Measurements from ENCODE around the gene GTF2F1.
"Not testable (repeated sequence)": the region's sequence is repeated elsewhere in the genome, so short reads cannot be mapped to it uniquely, and the experiment has no call there.

GTF2F1 gene

GRCh38 chr19:6393074-6393982, at the start of gene GTF2F1:
Gene GTF2F1, minus strand, starts transcription at chr19:6393164. Its CDS starts 169 bp downstream, at chr19:6392995.
- DNase-seq: peak; percentile 96

DNA sequence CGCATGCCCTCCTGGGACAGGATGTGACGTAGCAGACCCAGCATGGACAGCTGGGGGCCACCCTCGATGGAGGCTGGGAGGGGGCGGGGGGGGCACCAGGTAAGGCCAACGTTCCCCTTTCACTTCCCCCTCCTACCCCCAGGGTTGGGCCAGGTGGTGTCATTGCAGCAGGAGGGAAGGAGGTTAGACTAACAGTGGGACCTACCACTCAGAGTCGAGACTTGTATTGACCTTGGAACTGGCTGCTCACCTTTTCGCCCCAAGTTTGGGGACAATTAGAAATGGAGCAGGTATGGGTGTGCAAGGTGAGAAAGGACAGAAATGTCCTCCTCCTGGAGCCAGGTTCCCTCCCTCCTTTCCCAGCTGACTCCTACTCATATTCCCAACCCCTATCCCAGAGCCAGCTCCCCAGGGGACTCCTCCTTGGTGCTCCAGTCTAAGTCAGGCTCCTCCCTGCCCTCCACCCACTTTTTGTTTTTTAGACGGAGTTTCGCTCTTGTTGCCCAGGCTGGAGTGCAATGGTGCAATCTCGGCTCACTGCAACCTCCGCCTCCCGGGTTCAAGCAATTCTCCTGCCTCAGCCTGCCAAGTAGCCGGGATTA, 49.2 kb upstream of the GTF2F1 start:
- DNase-seq: no peak

DNA sequence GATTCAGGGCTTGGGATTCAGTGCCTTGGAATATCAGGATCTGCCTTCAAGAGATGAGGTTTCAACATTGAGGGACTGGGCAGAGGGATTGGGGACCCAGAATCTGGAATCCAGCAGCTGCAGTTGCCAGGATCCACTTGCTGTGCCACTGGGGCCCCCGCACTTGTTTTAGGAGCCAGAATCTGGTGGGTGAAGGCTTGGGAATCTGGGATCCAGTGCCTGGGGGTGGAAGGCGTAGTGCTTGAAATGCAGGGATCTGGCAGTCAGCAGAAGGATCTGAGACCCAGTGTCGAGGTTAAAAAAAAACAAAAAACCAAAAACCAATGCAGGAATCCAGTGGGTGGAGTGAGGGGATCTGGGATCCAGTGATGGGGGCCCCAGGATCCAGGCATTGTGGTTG, 47.9 kb upstream of the GTF2F1 start:
- DNase-seq: no peak

GRCh38 chr19:6439743-6440142, 46.8 kb upstream of the GTF2F1 start:
- no peak for DNase-seq

- DNase-seq: no peak
These were observed 40.7 kb upstream of the GTF2F1 start, which contains the start of gene SLC25A41 for GRCh38 chr19:6433663-6434062. Gene SLC25A41, minus strand, starts transcription at chr19:6433763. Its CDS starts 70 bp downstream, at chr19:6433693.

DNA sequence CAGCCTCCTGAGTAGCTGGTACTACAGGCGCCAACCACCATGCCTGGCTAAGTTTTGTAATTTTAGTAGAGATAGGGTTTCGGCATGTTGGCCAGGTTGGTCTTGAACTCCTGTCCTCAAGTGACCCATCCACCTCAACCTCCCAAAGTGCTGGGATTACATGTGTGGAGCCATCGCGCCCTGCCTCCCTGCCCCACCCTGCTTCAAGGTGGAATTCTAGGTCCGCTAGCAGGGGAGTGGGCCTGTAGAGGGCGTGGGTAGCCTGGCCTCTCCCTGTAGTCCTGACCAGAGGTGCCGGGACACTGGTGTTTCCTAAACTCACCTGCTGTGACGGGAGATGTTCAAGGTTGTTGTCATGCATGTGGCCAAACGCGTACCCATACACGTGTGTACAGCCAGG, 40.2 kb upstream of the GTF2F1 start:
- no peak for DNase-seq

- no peak for DNase-seq
These were observed 38.9 kb upstream of the GTF2F1 start for GRCh38 chr19:6431891-6432290.

GRCh38 chr19:6429419-6430221, 36.7 kb upstream of the GTF2F1 start:
- DNase-seq: no peak

DNA sequence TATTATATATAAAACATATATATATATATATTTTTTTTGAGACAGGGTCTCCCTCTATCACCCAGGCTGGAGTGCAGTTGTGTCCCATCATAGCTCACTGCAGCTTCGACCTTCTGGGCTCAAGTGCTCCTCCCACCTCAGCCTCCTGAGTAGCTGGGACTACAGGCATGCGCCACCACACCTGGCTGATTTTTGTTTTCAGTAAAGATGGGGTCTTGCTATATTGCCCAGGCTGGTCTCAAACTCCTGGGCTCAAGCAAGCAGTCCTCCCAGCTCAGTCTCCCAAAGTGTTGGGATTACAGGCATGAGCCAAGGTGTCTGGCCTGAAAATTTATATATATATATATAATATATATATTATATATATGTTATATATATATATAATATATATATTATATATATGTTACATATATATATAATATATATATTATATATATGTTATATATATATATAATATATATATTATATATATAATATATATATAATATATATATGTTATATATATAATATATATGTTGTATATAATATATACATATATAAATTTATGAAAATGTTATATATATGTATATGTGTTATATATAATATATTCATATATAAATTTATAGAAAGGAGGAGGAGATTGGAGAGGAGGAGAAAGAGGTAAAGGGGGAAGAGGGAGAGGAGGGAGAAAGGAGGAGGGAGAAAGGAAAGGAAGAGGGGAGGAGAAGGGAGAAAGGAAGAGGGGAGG, 35.9 kb upstream of the GTF2F1 start:
- DNase-seq: not testable (repeated sequence)

DNA sequence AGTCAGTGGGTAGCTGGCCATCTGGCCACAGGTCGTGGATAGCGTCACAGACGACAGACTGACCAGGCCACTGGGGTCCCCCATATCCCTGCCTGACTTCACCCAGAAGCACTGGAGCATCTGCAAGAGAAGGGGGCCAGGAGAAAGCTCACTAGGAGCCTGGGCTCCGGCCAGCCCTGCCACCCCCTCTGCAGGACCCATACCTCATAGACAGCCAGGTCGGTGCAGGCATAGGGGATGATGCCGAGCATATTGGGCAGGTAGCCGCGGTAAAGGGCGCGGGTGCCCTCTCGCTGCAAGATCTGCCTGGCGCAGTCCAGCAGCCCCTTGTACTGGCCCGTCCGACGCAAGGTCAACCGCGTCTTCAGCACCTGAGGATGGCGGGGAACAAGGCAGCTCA, 34.2 kb upstream of the GTF2F1 start:
- DNase-seq: no peak

GRCh38 chr19:6425732-6426620, 33.0 kb upstream of the GTF2F1 start:
- no peak for DNase-seq

DNA sequence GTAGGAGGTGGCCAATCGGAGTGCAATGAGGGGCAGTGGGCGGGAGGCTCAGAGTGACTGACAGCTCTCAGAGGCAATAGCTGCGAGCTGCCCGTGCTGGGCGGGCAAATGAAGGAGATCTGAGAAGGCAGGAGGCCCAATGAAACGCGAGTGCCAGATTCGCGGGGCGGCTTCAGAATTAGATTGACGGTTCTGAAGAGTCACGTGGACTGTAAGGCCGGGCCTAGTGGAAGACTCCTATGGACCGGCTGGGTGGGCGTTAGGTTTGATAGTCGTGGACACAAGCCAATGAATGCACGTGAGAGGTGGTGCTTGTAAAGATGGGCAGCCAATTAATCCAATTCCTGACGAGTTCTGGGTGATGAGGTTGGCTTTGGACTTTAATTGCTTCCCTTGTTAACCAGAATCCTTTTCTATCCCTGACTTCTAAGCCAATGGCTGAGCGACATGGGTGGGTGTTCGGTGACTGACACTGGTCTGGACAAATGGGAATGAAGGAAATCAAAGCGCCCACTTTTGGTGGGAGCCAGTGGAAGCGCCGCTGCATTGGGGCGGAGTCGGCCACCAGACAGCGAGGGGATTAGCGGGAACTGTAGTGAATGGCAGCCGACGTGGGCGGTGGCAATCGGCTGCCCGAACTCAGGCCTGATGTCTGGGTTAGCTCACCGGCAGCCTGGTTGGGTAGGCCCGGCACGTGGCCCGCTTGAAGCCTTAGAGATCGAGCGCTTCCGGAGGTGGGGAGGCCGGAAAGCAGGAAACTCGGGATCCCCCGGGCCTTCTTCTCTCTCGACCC, 32.2 kb upstream of the GTF2F1 start:
- DNase-seq: peak; percentile 100

DNA sequence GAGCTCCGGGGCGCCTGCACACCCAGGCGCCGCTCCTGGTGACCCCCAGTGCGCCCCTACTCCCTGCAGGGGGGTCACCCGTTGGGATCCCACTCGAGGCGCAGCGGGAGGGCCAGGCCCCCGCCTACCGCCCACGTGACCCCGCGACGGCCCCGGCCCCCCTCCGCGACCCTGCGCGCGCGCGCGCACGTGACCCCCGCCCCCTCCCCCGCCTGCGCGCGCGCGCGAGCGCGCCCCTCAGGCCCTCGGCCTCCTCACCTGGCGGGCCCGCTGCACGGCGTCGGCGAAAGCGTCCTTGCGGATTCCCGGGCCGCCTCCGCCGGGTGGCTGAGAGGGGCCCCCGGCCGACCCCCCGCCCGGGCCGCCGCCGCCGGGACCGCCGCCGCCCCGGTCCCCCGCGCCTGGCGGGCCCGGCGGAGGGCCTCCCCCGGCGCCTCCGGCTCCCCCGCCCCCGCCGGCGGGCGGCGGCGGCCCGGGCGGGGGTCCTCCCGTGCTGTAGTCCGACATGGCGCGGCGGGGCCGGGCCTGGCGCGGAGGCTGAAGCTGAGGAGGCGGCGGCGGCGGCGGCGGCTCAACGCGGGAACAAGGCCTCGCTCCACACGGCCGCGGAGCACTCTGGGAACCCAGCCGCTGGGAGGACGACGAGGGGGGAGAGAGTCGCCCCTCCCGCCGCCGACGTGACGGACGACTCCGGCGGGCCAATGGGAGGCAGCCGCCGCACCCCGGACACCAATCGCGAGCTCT, 31.4 kb upstream of the GTF2F1 start, which contains the start of gene KHSRP:
Gene KHSRP, minus strand, starts transcription at position 617 of the 744 bp plus-strand sequence. Its CDS starts 110 bp downstream, at position 507.
- peak; percentile 36 for DNase-seq

- DNase-seq: peak; percentile 28
These were observed 30.7 kb upstream of the GTF2F1 start for GRCh38 chr19:6423499-6424194.

- no peak for DNase-seq
These were observed 28.4 kb upstream of the GTF2F1 start for GRCh38 chr19:6421075-6422014.

DNA sequence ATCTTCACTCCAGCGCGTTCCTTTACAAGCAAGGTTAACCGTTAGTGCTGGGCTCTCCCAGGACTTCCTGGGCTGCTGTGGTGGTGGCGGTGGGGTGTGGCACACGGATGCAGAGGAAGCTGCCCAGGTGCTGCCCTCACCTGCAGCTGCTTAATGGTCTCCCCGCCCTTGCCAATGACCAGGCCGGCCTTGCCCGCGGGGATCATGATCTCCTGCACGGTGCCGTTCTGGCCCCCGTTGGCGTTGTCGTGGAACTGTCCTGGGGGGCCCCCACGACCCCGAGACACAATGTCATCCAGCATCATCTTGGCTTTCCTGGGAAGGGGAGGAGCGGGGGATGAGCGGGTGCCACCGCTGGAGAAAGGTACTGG, 25.6 kb upstream of the GTF2F1 start:
- DNase-seq: no peak

GRCh38 chr19:6417713-6418561, 25.0 kb upstream of the GTF2F1 start:
- DNase-seq: no peak

Measured in CD4-positive, alpha-beta T cell treated with Interleukin-12 subunit alpha and Interleukin-12 subunit beta, for 1 hour (primary cell).